ENCODE results near the gene TANC1.

TANC1 gene

GRCh38 chr2:159148901-159149300 is 180.5 kb downstream of the TANC1 start:
- no peak for DNase-seq

GRCh38 chr2:159149747-159150146 is 181.3 kb downstream of the TANC1 start:
- DNase-seq = no peak

- no peak for DNase-seq
These were observed 181.9 kb downstream of the TANC1 start for GRCh38 chr2:159150280-159150746.

GRCh38 chr2:159151198-159152127 is 183.0 kb downstream of the TANC1 start:
- no peak for DNase-seq

GRCh38 chr2:159152128-159152778 is 183.8 kb downstream of the TANC1 start:
- DNase-seq = no peak

DNA sequence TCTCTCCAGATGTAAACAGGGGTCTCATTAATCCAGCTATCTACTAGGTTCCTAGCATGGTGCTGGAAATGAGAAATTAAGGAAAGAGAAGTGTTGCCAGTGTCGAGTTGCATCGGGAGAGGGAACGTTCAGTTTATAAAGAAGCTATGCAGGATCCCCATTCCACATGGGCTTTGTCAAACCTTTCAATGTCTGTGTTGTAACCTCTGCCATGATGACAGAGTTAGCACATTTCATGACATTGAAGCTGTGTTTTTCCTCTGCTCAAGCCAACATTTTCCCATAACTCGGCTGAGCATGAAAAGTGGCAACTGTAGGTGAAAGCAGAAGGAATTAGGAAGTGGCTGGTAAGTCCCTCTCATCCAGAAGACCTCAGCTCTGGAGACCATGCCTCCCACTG is 184.6 kb downstream of the TANC1 start:
- DNase-seq = no peak

DNA sequence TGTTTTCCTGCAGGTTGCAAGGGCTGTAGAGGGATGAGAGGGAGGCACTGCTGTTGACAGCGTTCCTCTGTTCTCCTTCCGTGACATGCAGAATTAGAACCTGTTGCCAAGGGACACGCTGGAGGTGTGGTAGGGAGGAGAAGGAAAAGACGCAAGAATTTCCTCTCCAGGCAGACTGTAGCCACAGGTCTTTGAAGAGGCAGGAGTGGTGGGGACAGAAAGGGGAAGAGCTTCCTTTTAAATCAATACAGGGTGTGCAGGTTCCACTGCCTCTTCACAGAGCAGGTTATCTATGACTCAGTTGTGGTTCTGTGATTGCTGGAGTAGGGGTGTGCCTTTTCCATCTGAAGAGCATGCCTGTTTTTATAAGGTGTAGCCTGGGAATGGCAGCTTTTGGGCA is 185.0 kb downstream of the TANC1 start:
- DNase-seq = no peak

DNA sequence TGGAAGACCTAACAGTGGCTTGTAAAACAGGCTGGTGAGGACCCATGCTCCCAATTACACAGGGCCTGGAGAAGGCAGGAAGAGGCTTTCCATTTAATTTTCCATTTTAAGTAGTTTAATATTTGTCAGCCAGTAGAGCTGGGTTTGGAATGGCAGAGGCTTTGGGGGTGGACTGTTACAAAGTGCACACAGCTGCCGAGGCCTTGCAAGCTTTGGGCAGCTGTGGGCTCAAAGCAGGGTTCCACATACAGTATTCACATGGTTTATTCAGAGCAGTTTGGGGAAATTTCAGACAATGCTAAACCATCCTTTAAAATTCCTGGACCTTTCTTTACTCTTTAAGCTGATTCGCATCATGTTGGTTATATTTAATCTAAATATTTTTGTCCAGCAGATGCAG is 185.5 kb downstream of the TANC1 start:
- no peak for DNase-seq

GRCh38 chr2:159154366-159154765 is 185.9 kb downstream of the TANC1 start:
- no peak for DNase-seq

DNA sequence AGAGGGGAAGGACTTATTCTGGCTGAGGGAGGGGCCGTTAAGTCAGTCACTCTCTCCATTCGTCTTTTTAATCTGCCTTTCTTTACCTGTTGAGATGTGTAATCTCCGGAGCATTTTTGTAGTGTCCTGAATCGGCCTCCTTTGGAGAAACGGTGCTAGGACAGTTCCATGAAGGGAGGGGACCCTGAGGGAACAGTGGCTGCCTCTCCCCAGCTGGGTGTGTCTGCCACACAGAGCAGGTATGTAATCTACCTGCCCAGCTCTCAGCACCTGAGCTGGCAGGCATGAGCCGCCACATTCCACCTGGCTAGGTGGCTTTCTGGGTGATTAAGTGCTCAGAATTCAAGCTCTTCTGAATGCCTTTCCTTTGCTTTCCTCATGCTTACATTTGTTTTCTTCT is 186.9 kb downstream of the TANC1 start:
- DNase-seq = peak; percentile 24

DNA sequence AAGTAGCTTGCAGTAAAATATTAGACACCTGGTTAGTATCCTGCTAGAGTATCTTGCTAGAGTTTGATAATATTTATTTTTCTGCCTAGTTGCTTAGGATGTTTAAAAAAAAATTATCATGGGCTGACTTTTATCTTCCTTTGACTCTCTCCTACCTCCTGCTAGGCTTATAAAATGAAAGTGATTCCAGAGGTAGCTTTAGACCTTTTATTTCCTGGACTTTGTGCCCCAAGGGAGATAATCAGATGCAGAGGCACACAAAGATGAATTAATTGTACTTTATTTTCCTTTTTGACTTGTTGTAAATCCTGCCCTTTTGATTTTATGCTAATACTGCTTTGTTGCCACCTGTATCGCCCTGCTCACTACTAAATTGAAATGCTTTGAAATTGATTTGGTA is 187.4 kb downstream of the TANC1 start:
- no peak for DNase-seq

DNA sequence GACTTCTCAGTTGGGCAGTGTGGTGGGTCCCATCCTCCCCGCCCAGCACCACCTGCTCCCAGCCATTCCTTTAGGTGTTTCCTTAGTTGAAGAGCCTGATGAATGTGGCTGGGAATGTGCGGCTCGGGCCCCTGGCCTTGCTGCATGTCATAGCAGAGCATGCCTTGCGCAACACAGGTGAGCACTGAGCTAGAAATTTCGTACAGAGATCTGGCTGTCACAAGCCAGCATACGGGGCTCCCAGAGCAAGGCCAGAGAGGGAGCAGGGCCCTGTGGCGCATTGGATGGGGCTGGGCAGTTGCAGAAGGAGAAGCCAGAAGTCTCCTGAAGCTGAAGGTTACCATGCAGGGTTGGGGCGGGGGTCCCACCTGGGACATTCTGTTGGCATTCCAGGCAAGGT is 188.4 kb downstream of the TANC1 start:
- DNase-seq = no peak

DNA sequence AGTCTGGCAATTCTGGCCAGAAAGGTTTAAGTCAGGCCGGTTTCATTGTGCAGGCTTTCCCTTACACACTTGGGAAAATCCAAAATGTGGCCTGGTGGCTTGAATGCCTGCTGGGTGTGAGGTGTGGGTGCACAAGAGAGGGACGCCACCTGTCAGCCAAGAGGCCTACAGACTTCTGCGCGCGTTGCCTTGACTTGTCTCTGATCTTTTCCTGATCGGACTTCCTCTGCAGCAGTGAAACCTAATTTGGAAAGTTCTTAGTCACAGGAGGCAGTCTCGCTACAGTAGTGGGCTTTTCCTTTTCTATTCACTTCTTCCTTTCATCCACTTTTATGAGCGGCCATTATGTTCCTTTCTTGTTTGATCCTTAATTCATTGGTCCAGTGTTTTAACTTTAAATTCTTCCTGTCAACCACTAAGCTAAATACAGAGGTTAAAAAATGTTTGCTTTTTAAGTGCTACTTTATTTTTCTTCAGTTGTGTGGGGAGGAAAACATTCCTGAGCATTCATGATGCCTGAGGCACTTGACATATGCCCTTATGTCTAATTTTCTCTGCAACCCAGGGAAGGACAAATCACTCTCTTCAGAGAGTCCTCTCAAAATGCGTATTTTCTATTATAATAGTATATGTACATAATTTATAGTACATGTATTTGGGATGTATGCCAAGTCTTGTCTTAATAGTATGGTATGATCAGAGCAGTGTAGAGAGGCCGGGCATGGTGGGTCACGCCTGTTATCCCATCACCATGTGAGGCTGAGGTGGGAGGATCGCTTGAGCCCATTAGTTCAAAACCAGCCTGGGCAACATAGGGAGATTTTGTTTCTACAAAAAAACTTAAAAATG is 189.1 kb downstream of the TANC1 start:
- DNase-seq = no peak

DNA sequence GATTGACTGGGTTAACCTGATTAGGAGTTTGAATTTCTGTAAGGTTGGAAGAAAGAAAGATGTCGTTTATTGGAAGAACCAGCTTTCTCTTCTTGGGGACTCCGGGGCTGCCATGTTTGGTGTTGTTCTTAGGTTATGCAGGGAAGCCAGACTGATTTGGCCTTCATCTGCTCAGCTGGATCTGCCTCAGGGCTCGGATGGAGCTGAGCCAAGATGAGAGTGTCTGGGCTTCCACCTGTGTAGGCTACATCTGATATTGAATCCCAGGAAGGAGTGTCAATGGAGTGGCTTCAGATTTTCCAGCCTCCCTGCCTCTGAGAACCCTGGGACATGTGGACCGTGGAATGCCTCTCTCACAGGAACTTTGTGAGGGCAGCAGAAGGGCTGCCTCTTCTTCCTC is 192.0 kb downstream of the TANC1 start:
- no peak for DNase-seq

GRCh38 chr2:159160954-159161353 is 192.5 kb downstream of the TANC1 start:
- no peak for DNase-seq

GRCh38 chr2:159163930-159164329 is 195.5 kb downstream of the TANC1 start:
- no peak for DNase-seq

DNA sequence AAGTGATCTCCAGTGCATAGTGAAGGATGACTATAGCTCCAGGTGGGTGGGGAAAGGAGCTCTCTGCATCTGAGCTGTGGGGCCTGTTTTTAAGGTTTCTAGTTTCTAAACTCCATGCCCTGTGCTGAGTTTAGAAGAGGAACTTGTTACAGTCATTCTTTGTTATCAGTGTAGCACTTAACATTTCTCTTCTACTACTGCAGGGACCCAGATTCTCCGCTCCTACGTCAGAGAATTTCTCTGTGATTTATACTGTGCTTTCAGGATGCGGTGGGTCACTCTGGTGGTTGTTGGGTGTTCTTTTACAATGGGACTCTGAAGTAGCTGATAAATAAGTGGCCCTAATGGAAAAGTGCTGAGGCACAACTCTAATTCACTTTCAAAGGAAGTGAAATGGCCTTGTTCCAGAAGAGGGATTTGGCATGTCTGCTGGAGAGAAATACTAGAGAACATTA is 196.0 kb downstream of the TANC1 start:
- DNase-seq = no peak

- no peak for DNase-seq
These were observed 196.6 kb downstream of the TANC1 start for GRCh38 chr2:159165048-159165447.

- no peak for DNase-seq
These were observed 200.3 kb downstream of the TANC1 start for GRCh38 chr2:159168707-159169106.

- DNase-seq = no peak
These were observed 200.7 kb downstream of the TANC1 start for GRCh38 chr2:159169187-159169586.

DNA sequence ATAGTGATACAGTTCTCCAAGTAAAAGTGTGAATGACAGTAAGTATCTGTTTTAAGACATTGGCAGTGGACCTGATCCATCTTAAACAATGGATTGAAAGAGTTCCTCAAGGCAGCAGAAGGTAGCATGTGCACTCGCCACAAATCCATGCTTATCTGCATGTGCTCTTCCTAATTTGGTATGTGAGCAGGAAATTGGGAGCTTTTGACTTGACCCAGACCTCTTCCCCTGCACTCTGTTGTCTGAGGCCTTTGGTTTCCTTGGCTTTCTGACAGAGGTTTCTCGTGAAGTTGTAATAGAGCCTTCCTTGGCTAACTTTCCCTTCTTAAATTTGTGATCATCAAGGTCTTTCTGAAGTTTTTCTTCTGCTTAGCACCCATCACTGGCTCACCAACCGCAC is 204.0 kb downstream of the TANC1 start:
- no peak for DNase-seq

GRCh38 chr2:159174759-159175158 is 206.3 kb downstream of the TANC1 start:
- no peak for DNase-seq

- DNase-seq = no peak
These were observed 206.7 kb downstream of the TANC1 start for GRCh38 chr2:159175182-159175581.
